Right atrium auricular region (tissue), 2 donors: ENCODE results near the gene BCORL1. TPM values are rescaled to one million over a fixed set of nuclear protein-coding genes. Genes with fewer than 3 reads are reported as not detected.
A peak's percentile ranks its signal among the peaks of the same experiment; 100 is the strongest.

ENCODE experiments used
- DNase-seq: peaks from one replicate; pipeline ENCODE4 v3.0.0-alpha.2; 2019; ENCODE audit warnings: low spot score
- H3K27ac ChIP-seq, 2 donors: fragments of 200-600 bp; sonication (generic); 1 replicate in 1 of 2; 2 replicates in 1 of 2; pipeline ENCODE4 v1.5.1; 2016 to 2019
- H3K27me3 ChIP-seq, 2 donors: fragments of 200-600 bp; sonication (generic); one replicate each; pipeline versions ENCODE4 v1.5.1 to v1.6.0; 2017 to 2019
- H3K36me3 ChIP-seq: fragments of 200-600 bp; sonication (generic); one replicate; pipeline ENCODE4 v1.5.1; 2016
- H3K4me1 ChIP-seq, 2 donors: fragments of 200-600 bp; sonication (generic); one replicate each; pipeline versions ENCODE4 v1.5.1 to v1.6.0; 2017 to 2019
- H3K4me3 ChIP-seq, 2 donors: fragments of 200-600 bp; sonication (generic); 1 replicate in 1 of 2; 2 replicates in 1 of 2; pipeline ENCODE4 v1.5.1; 2017 to 2019; ENCODE audit warnings: mild to moderate bottlenecking in 1 of 2, moderate library complexity in 1 of 2
- H3K9me3 ChIP-seq, 2 donors: fragments of 200-600 bp; sonication (generic); one replicate each; pipeline ENCODE4 v1.5.1; 2019
- total RNA-seq, 2 donors: library from RNA; depleted of rRNA; stranded (reverse); fragments of >200 nt; gene quantifications; one replicate each; pipeline ENCODE4 v1.1.0, GENCODE V29; 2016
- TF ChIP-seq, protein P1 (sequence below), 2 donors: fragments of 200-600 bp; sonication (generic); IDR thresholded peaks; one replicate each; pipeline ENCODE4 v1.5.1; 2019; ENCODE audit warnings: antibody characterized with exemption in 2 of 2

BCORL1 gene
- total RNA-seq, 2 donors from 2014 or later, result 3.1 to 7.5 TPM

DNA sequence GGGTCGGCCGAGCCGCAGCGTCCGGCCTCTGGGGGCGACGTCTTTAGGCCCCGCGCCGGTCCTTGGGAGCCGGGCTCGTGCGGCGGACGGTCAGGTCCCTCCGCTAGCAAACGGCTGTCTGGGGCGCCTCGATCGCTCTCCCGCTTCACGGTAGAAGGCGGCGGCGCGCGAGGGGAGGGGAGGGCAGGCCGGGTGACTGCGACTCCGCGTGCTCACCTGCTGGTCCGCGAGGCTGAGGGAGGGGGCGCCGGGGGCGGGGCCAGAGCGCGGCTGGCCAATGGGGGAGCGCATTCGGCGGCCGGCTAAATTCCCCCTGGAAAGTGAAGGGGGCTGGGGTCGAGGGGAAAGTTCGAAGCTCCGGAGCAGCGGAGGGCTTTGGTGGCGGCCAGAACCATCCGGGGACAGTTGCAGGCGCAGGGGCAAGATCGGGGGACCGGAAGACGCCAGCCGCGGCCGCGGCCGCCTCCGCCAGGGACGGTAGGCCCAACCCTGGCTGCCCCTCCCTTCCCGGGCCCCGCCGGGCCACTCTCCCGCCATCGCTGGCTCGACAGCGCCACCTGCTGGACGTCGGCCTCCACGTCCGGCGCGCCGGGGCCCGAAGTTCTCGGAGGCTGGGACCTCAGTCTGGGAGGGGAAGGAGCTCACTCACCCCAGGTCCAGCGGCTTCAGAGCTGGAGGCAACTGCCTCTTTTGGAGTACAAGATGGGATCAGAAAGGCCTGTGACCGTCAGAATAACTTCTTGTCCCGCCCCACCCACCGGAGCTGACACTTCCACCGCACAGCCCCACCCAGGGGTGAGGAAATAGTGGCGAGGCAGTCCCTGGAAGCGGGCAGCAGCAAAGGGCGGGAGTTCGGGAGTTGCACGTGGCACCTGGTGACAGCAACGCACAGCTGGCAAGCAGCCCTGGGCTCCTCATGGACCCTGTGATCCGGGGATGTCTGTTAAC, 78.0 kb downstream of the BCORL1 start:
- Histone ChIP-seq H3K27me3 (no peaks in the 10 kb centered on the region), H3K36me3 (no peaks in the 10 kb centered on the region), H3K4me1 (peaks cover 0 to 9% of the 10 kb centered on the region in 2 donors), H3K9me3 (no peaks in the 10 kb centered on the region), H3K27ac (peak overlapping the region; percentile 60 to 70), H3K4me3 (peak overlapping the region; percentile 42 to 55)
- TF ChIP-seq, protein P1, sequence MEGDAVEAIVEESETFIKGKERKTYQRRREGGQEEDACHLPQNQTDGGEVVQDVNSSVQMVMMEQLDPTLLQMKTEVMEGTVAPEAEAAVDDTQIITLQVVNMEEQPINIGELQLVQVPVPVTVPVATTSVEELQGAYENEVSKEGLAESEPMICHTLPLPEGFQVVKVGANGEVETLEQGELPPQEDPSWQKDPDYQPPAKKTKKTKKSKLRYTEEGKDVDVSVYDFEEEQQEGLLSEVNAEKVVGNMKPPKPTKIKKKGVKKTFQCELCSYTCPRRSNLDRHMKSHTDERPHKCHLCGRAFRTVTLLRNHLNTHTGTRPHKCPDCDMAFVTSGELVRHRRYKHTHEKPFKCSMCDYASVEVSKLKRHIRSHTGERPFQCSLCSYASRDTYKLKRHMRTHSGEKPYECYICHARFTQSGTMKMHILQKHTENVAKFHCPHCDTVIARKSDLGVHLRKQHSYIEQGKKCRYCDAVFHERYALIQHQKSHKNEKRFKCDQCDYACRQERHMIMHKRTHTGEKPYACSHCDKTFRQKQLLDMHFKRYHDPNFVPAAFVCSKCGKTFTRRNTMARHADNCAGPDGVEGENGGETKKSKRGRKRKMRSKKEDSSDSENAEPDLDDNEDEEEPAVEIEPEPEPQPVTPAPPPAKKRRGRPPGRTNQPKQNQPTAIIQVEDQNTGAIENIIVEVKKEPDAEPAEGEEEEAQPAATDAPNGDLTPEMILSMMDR (IDR thresholded peaks at IDR 0.05), result peak; percentile 71 to 91
- DNase-seq, result peak; percentile 69

DNA sequence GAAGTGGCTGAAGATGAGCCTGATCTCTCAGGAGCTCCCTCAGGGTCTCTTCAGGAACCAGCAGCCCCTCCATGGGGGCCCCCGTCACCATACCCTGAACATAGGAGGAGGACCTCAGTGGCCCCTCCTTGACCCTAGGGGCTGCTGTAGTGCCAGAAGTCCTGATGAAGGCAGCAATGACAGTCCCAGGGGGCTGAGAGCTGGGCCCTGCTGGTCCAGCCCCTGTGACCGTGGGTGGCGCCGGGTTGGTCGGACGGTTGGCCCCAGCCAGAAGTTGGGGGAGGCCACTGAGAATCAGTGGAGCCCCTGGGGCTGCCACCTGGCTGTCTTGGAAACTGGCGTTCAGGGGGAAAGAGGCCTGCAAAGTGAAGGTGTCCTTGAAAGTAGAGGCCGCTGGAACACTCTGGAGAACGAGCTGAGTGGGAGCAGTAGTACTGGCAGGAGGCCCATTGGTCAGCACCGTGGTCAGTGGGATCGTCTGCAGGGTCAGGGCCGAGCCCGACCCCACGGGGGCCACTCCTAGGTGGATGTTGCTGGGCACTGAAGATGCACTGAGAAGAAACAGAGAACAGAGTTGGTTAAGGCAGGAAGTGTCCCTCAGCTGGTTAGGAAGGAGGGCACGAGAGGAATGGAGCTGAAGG, 84.7 kb downstream of the BCORL1 start:
- Histone ChIP-seq H3K4me1 (no peaks in the 10 kb centered on the region), H3K9me3 (no peaks in the 10 kb centered on the region), H3K4me3 (no peak overlapping the region), H3K36me3 (no peaks in the 10 kb centered on the region), H3K27ac (no peak overlapping the region), H3K27me3 (no peaks in the 10 kb centered on the region)
- no peak for DNase-seq
- TF ChIP-seq, protein P1 (IDR thresholded peaks at IDR 0.05), result no peak

DNA sequence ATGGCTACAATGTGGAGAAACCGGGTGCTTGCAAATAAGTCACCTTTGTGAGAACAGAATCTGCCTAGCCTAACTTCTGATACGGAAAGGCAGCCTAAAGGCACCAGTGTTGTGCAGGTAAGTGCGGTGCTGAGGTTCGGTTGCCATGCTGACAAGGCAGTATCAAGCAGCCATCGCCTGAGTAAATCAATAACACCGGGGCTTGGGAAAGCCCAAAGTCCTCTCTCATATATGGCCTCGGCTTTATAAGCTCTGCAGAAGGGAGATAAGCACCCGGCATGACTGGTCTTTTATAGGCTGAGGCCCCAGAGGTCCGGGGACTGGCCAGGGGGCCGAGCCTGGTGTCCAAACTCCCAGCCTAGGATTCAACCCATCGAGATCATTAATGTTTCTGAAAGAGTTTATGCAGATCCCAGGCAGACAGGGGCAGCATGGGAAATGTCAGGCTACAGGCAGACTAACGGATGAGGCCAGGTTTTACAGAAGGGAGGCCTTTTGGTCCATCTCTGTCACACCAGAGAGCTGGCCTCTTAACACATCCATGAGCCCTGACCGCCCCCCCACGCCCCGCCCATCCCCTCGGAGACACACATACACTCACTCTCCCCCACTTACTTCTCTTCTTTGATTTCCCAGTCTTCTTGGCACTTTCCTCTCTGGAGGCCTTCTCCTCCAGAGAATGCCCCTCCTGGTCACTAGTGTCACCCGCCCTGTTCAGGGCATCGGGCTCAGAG, 89.3 kb downstream of the BCORL1 start:
- TF ChIP-seq, protein P1 (IDR thresholded peaks at IDR 0.05), result no peak
- Histone ChIP-seq H3K4me1 (no peaks in the 10 kb centered on the region), H3K4me3 (no peak overlapping the region), H3K27ac (no peak overlapping the region), H3K27me3 (no peaks in the 10 kb centered on the region), H3K36me3 (no peaks in the 10 kb centered on the region), H3K9me3 (no peaks in the 10 kb centered on the region)
- DNase-seq, result no peak

DNA sequence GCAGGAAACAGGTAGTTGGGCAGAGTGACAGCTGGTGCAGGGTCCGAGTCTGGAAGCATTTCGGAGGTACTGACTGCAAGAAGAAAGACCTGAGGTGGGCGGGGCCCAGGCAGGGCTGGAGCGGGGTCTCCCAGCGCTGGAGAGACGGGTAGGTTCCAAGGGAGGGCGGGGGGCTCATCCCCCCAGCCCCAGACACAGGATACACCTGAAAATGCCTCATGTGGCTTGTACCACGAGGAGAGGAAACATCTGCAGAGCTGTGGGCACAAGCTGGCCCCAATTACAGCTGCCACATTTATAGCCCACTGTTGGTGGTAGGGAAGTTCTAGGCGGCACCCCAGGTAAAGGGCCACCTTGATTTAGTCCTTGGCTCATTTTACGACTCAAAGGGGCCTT, 89.9 kb downstream of the BCORL1 start:
- TF ChIP-seq, protein P1 (IDR thresholded peaks at IDR 0.05), result no peak
- DNase-seq, result no peak
- Histone ChIP-seq H3K27ac (no peak overlapping the region), H3K36me3 (no peaks in the 10 kb centered on the region), H3K4me1 (no peaks in the 10 kb centered on the region), H3K4me3 (no peak overlapping the region), H3K27me3 (no peaks in the 10 kb centered on the region), H3K9me3 (no peaks in the 10 kb centered on the region)

DNA sequence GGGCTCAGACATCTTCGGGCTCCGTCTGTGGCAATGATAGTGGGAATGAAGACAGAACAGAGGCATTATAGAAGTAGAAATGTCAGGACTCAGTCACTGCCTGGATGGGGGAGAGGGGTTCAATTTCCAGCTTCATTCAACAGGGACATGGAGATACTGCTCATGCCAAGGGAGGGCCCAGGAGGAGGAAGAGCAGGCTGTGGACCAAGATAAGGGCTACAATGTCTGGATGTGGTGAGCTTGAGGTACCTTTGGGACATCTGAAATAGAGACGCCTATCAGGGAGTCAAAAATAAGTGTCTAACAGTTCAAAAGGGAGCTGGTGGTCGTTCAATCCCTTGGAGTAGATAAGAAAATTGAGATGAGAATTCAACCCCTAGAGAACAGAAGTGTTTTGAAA, 93.3 kb downstream of the BCORL1 start:
- H3K36me3 ChIP-seq, result no peaks in the 10 kb centered on the region
- H3K27ac ChIP-seq, result no peak overlapping the region
- no peaks in the 10 kb centered on the region for H3K27me3 ChIP-seq
- H3K9me3 ChIP-seq, result no peaks in the 10 kb centered on the region
- no peak overlapping the region for H3K4me3 ChIP-seq
- no peak for DNase-seq
- TF ChIP-seq, protein P1 (IDR thresholded peaks at IDR 0.05), result no peak
- H3K4me1 ChIP-seq, result no peaks in the 10 kb centered on the region
